Neural cell (in vitro differentiated cells): Measurements from ENCODE around the gene P4HTM. TPM values are rescaled to one million over a fixed set of nuclear protein-coding genes. Genes with fewer than 3 reads are reported as not detected.

Experiments
- H2AFZ ChIP-seq: fragments of 200-600, 300-800 bp; sonication (generic), shearing (Covaris generic); 2 replicates; pipeline ENCODE4 v1.6.0; 2014; ENCODE audit warnings: low read depth, mild to moderate bottlenecking, antibody characterized with exemption, low read length, moderate library complexity
- H3F3A ChIP-seq: fragments of 200-600 bp; shearing (Covaris generic); 2 replicates; pipeline ENCODE4 v1.6.1; 2016; ENCODE audit warnings: mild to moderate bottlenecking, moderate library complexity, mixed read lengths, antibody characterized with exemption, low read length; ENCODE audit not compliant: insufficient read depth, poor library complexity, severe bottlenecking
- H3K27ac ChIP-seq: fragments of 200-600, 300-800 bp; sonication (generic), shearing (Covaris generic); 2 replicates; pipeline ENCODE4 v1.5.1; 2014; ENCODE audit warnings: mild to moderate bottlenecking, low read length, moderate library complexity
- H3K27me3 ChIP-seq: fragments of 300-800, 200-600 bp; sonication (generic), shearing (Covaris generic); 2 replicates; pipeline ENCODE4 v1.6.0; 2014; ENCODE audit warnings: mild to moderate bottlenecking, low read depth, low read length, moderate library complexity; ENCODE audit not compliant: insufficient read depth
- H3K36me3 ChIP-seq: fragments of 300-800, 200-600 bp; sonication (generic), shearing (Covaris generic); 2 replicates; pipeline ENCODE4 v1.5.1; 2014; ENCODE audit warnings: mild to moderate bottlenecking, antibody characterized with exemption, low read length, moderate library complexity; ENCODE audit not compliant: insufficient read depth
- H3K4me2 ChIP-seq: fragments of 300-800, 200-600 bp; sonication (generic), shearing (Covaris generic); 2 replicates; pipeline ENCODE4 v1.6.0; 2014; ENCODE audit warnings: mild to moderate bottlenecking, low read length
- H3K4me3 ChIP-seq: fragments of 300-800, 200-600 bp; sonication (generic), shearing (Covaris generic); 2 replicates; pipeline ENCODE4 v1.5.1; 2014; ENCODE audit warnings: mild to moderate bottlenecking, low read length, moderate library complexity
- H3K79me2 ChIP-seq: fragments of 200-600 bp; shearing (Covaris generic); replicated peaks from 2 replicates; pipeline ENCODE4 v1.6.0; 2014; ENCODE audit warnings: mild to moderate bottlenecking, low read length, moderate library complexity; ENCODE audit not compliant: insufficient read depth
- H3K9ac ChIP-seq: fragments of 300-800, 200-600 bp; sonication (generic), shearing (Covaris generic); 2 replicates; pipeline ENCODE4 v1.6.1; 2016; ENCODE audit warnings: mild to moderate bottlenecking, low read length, mixed read lengths
- H3K9me2 ChIP-seq: fragments of 200-600 bp; shearing (Covaris generic); 2 replicates; pipeline ENCODE4 v1.6.1; 2016; ENCODE audit warnings: mild to moderate bottlenecking, low read length, mixed read lengths; ENCODE audit not compliant: insufficient read depth
- H3K9me3 ChIP-seq: fragments of 200-600, 300-800 bp; sonication (generic), shearing (Covaris generic); 2 replicates; pipeline ENCODE4 v1.6.1; 2016; ENCODE audit warnings: mild to moderate bottlenecking, mixed run types, low read length, moderate library complexity, mixed read lengths
- H4K20me1 ChIP-seq: fragments of 200-600 bp; shearing (Covaris generic); 2 replicates; pipeline ENCODE4 v1.6.1; 2016; ENCODE audit warnings: mild to moderate bottlenecking, mixed run types; ENCODE audit not compliant: insufficient read depth
- EP300 ChIP-seq: fragments of 450-650 bp; conservative IDR thresholded peaks from 2 replicates; pipeline ENCODE4 v1.6.1; 2014; ENCODE audit warnings: antibody characterized with exemption, mild to moderate bottlenecking, moderate library complexity; ENCODE audit not compliant: poor library complexity, severe bottlenecking
- EZH2 ChIP-seq: fragments of 200-600, 300-800 bp; shearing (Covaris generic), sonication (generic); IDR thresholded peaks from 2 replicates; pipeline ENCODE4 v1.6.1; 2014; ENCODE audit warnings: antibody characterized with exemption, low read length, borderline replicate concordance, mild to moderate bottlenecking; ENCODE audit not compliant: insufficient read depth, poor library complexity, severe bottlenecking
- MXI1 ChIP-seq: fragments of 450-650 bp; conservative IDR thresholded peaks from 2 replicates; pipeline ENCODE4 v1.6.1; 2014; ENCODE audit warnings: antibody characterized with exemption, mild to moderate bottlenecking; ENCODE audit not compliant: poor library complexity, severe bottlenecking
- POLR2AphosphoS5 ChIP-seq: IDR thresholded peaks from 2 replicates; pipeline ENCODE4 v1.6.1; 2012
- RAD21 ChIP-seq: fragments of 450-650 bp; conservative IDR thresholded peaks from 2 replicates; pipeline ENCODE4 v1.6.1; 2014; ENCODE audit warnings: antibody characterized with exemption, mild to moderate bottlenecking, moderate library complexity
- SMC3 ChIP-seq: fragments of 450-650 bp; conservative IDR thresholded peaks from 2 replicates; pipeline ENCODE4 v1.6.1; 2014; ENCODE audit warnings: antibody characterized with exemption, mild to moderate bottlenecking, moderate library complexity; ENCODE audit not compliant: poor library complexity
- TAF1 ChIP-seq: IDR thresholded peaks from 2 replicates; pipeline ENCODE4 v1.6.1; 2012; ENCODE audit warnings: low read depth
- polyA plus RNA-seq: library from polyadenylated mRNA; depleted of rRNA; stranded (reverse); fragments of >200 nt; gene quantifications from 2 replicates; pipeline ENCODE4 v1.2.3, GENCODE V29; 2014
- TF ChIP-seq, protein P1 (sequence below): IDR thresholded peaks from 2 replicates; pipeline ENCODE4 v1.6.1; 2012; ENCODE audit warnings: borderline replicate concordance
- TF ChIP-seq, protein P2 (sequence below): fragments of 450-650 bp; IDR thresholded peaks from 2 replicates; pipeline ENCODE4 v1.5.1; 2014; ENCODE audit warnings: antibody characterized with exemption, mild to moderate bottlenecking, moderate library complexity; ENCODE audit not compliant: poor library complexity, severe bottlenecking

P4HTM gene
- polyA plus RNA-seq, 1 donor from 2014 or later, result 97.3 TPM

DNA sequence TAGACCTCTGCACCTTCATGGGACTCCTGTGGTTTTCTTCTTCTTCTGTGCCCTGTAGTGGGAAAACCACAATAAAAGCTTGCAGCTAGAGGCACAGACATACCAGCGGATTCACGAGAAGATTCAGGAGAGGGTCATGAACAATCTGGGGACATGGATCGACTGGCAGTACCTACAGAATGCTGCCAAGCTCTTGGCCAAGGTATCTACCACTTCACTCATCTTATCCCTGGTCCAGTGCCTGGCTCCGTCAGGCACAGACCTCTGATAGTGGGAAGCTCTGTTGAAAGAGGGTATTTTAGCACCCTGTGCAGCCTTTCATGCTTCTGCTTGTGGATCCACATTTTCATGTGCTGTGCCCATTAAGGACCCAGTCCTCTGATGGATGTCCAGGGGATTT, 9.7 kb upstream of the P4HTM start:
- H3K27me3 ChIP-seq, result no peaks in the 10 kb centered on the region
- no peaks in the 10 kb centered on the region for H4K20me1 ChIP-seq
- H2AFZ ChIP-seq, result no peak overlapping the region
- H3K4me2 ChIP-seq, result no peak overlapping the region
- H3K9me3 ChIP-seq, result no peaks in the 10 kb centered on the region
- no peak overlapping the region for H3K4me3 ChIP-seq
- no peak overlapping the region for H3K9ac ChIP-seq
- no peaks in the 10 kb centered on the region for H3K9me2 ChIP-seq
- no peak overlapping the region for H3K27ac ChIP-seq
- no peaks in the 10 kb centered on the region for H3K79me2 ChIP-seq
- no peak for TF ChIP-seq MXI1
- TF ChIP-seq, protein P1, sequence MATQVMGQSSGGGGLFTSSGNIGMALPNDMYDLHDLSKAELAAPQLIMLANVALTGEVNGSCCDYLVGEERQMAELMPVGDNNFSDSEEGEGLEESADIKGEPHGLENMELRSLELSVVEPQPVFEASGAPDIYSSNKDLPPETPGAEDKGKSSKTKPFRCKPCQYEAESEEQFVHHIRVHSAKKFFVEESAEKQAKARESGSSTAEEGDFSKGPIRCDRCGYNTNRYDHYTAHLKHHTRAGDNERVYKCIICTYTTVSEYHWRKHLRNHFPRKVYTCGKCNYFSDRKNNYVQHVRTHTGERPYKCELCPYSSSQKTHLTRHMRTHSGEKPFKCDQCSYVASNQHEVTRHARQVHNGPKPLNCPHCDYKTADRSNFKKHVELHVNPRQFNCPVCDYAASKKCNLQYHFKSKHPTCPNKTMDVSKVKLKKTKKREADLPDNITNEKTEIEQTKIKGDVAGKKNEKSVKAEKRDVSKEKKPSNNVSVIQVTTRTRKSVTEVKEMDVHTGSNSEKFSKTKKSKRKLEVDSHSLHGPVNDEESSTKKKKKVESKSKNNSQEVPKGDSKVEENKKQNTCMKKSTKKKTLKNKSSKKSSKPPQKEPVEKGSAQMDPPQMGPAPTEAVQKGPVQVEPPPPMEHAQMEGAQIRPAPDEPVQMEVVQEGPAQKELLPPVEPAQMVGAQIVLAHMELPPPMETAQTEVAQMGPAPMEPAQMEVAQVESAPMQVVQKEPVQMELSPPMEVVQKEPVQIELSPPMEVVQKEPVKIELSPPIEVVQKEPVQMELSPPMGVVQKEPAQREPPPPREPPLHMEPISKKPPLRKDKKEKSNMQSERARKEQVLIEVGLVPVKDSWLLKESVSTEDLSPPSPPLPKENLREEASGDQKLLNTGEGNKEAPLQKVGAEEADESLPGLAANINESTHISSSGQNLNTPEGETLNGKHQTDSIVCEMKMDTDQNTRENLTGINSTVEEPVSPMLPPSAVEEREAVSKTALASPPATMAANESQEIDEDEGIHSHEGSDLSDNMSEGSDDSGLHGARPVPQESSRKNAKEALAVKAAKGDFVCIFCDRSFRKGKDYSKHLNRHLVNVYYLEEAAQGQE, result no peak
- TF ChIP-seq RAD21, result no peak
- TF ChIP-seq POLR2AphosphoS5, result no peak
- no peak for TF ChIP-seq SMC3
- no peaks in the 10 kb centered on the region for H3K36me3 ChIP-seq
- no peaks in the 10 kb centered on the region for H3F3A ChIP-seq

DNA sequence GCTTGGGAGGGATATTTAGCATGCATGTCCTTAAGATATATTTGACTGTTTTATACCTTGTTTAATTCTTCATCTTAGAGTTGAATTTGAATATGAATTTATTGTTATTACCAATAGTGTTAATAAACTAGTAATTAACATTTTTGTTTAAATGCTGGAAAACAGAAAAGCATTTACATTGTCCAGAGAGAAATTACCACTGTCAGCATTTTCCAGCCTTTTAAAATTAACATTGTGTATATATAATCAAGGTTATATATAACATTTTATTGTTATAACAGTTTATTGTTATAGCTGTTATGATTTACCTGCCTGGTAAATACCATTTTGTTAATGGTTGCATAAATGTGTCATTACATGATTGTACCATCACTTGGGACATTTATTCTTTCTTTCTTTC, 8.0 kb upstream of the P4HTM start:
- Histone ChIP-seq H3K4me3 (no peak overlapping the region), H3K79me2 (no peaks in the 10 kb centered on the region), H3K9me3 (no peaks in the 10 kb centered on the region), H3K36me3 (no peaks in the 10 kb centered on the region), H3K4me2 (no peak overlapping the region), H3K27ac (no peak overlapping the region), H3K9ac (no peak overlapping the region), H3F3A (no peaks in the 10 kb centered on the region), H2AFZ (no peak overlapping the region), H3K27me3 (no peaks in the 10 kb centered on the region), H3K9me2 (no peaks in the 10 kb centered on the region), H4K20me1 (no peaks in the 10 kb centered on the region)
- no peak for TF ChIP-seq POLR2AphosphoS5
- TF ChIP-seq TAF1, result no peak
- TF ChIP-seq, protein P2, sequence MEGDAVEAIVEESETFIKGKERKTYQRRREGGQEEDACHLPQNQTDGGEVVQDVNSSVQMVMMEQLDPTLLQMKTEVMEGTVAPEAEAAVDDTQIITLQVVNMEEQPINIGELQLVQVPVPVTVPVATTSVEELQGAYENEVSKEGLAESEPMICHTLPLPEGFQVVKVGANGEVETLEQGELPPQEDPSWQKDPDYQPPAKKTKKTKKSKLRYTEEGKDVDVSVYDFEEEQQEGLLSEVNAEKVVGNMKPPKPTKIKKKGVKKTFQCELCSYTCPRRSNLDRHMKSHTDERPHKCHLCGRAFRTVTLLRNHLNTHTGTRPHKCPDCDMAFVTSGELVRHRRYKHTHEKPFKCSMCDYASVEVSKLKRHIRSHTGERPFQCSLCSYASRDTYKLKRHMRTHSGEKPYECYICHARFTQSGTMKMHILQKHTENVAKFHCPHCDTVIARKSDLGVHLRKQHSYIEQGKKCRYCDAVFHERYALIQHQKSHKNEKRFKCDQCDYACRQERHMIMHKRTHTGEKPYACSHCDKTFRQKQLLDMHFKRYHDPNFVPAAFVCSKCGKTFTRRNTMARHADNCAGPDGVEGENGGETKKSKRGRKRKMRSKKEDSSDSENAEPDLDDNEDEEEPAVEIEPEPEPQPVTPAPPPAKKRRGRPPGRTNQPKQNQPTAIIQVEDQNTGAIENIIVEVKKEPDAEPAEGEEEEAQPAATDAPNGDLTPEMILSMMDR, result no peak
- no peak for TF ChIP-seq EP300
- TF ChIP-seq RAD21, result no peak
- TF ChIP-seq, protein P1, result no peak
- TF ChIP-seq EZH2, result no peak
- TF ChIP-seq MXI1, result no peak
- no peak for TF ChIP-seq SMC3
